Mesodermal cell (in vitro differentiated cells): ENCODE results near the gene C19orf47.
"Not testable (repeated sequence)": the region's sequence is repeated elsewhere in the genome, so short reads cannot be mapped to it uniquely, and the experiment has no call there.

Experiments
- H3K27ac ChIP-seq: 2 replicates; pipeline ENCODE4 v1.7.0; 2013; ENCODE audit warnings: mild to moderate bottlenecking, low read depth, low read length, moderate library complexity; ENCODE audit not compliant: severe bottlenecking
- H3K36me3 ChIP-seq: 2 replicates; pipeline ENCODE4 v1.7.1; 2013; ENCODE audit warnings: mild to moderate bottlenecking, low read length, moderate library complexity; ENCODE audit not compliant: control insufficient read depth, insufficient read depth
- H3K4me1 ChIP-seq: one replicate; pipeline ENCODE4 v1.7.1; 2013; ENCODE audit warnings: mild to moderate bottlenecking, low read length; ENCODE audit not compliant: insufficient read depth, control insufficient read depth, poor library complexity, severe bottlenecking
- H3K4me3 ChIP-seq: 2 replicates; pipeline ENCODE4 v1.7.0; 2013; ENCODE audit warnings: low read length, control low read depth, mild to moderate bottlenecking; ENCODE audit not compliant: insufficient read depth, poor library complexity, severe bottlenecking; ENCODE audit errors: extremely low read depth
- H3K9me3 ChIP-seq: 2 replicates; pipeline ENCODE4 v1.7.1; 2013; ENCODE audit warnings: mild to moderate bottlenecking, low read length, moderate library complexity; ENCODE audit not compliant: control insufficient read depth
- WGBS, 2 experiments: methylation state at CpG; one replicate each; pipeline ENCODE4 v1.1.5; 2013; ENCODE audit warnings: missing lambda C conversion rate in 2 of 2; ENCODE audit not compliant: insufficient coverage in 2 of 2; 5-methylcytosine and 5-hydroxymethylcytosine counted together

C19orf47 gene

DNA sequence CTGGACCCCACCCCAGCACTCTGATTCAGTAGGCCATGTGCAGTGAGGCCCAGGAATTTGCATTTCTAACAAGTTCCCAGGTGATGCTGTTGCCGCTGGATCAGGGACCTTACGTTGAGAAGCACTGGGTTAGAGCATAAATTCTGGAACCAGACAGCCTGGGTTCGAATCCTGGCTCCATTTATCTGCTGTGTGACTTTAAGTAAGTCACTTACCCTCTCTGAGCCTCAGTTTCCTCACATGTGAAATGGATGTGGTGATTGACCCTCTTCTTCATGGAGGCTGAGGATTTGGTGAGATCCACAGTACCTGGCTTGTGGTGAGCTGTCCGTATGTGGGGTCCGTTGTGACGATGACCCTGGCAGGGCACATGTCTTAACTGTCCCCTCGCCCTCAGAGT is 25.9 kb upstream of the C19orf47 start:
- Histone ChIP-seq H3K27ac (no peak overlapping the region), H3K4me3 (no peak overlapping the region), H3K36me3 (peaks cover 76% of the 10 kb centered on the region), H3K4me1 (no peaks in the 10 kb centered on the region), H3K9me3 (no peaks in the 10 kb centered on the region)
- WGBS, 2 experiments, result 92 to 100% methylated on average over 5 to 6 of the region's 7 CpGs

GRCh38 chr19:40371802-40372122 is 23.6 kb upstream of the C19orf47 start:
- Histone ChIP-seq H3K27ac (no peak overlapping the region), H3K36me3 (peaks cover 85% of the 10 kb centered on the region), H3K9me3 (no peaks in the 10 kb centered on the region), H3K4me3 (no peak overlapping the region), H3K4me1 (peaks cover 7% of the 10 kb centered on the region)
- WGBS, 2 experiments, result 100% methylated on average over 2 to 3 of the region's 5 CpGs

DNA sequence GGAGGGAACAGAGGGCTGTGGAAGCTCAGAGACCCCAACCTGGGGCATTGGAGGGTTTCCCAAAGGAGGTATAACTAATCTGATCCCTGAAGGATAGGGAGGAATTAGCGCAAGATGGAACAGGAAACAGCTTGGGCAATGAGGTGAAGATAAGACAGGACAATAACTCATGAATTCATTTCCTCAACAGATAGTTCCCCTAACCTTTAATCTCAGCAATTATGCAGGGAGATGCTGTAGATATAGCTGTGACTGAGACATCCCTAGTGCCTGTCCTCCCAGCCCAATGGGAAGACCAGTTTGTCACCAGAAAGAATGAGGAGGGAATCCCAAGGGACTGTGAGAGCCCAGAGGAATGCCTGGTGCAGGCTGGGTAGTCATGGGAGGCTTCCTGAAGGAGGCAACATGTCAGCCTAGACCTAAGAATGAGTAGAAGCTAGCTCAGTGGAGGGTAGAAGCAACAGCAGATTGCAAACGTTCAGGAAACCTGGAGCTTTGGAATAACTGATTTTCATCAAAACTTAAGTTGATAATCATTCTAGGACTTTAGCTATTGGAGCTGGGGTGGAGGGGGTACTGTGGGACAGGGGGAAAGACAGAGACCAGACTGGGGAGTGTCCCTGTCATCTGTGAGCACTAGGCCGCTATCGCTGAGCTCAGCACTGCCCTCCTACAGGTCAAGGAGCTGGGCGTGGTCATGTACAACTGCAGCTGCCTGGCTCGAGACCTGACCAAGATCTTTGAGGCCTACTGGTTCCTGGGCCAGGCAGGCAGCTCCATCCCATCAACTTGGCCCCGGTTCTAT is 23.0 kb upstream of the C19orf47 start:
- Histone ChIP-seq H3K4me3 (no peak overlapping the region), H3K36me3 (peaks cover 79% of the 10 kb centered on the region), H3K9me3 (no peaks in the 10 kb centered on the region), H3K4me1 (peaks cover 12% of the 10 kb centered on the region), H3K27ac (no peak overlapping the region)
- 86 to 93% methylated on average over 5 of the region's 7 CpGs for WGBS, 2 experiments

DNA sequence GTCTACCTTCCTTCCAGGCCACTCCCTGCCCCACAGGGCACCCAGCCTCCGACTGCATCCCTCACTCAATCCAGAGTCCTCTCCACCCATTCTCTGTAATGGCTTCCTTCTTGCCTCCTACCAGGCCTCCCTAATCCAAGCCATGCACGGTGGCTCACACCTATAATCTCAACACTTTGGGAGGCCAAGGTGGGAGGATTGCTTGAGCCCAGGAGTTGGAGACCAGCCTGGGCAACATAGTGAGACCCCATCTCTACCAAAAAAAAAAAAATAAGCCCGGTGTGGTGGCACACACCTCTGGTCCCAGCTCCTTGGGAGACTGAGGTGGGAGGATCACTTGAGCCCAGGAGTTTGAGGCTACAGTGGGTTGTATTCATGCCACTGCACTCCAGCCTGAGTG is 22.1 kb upstream of the C19orf47 start:
- not testable (repeated sequence) for H3K27ac ChIP-seq, H3K9me3 ChIP-seq, H3K4me3 ChIP-seq
- peaks cover 78% of the 10 kb centered on the region for H3K36me3 ChIP-seq
- H3K4me1 ChIP-seq, result peaks cover 16% of the 10 kb centered on the region
- 83 to 100% methylated on average over 1 to 2 of the region's 3 CpGs for WGBS, 2 experiments

DNA sequence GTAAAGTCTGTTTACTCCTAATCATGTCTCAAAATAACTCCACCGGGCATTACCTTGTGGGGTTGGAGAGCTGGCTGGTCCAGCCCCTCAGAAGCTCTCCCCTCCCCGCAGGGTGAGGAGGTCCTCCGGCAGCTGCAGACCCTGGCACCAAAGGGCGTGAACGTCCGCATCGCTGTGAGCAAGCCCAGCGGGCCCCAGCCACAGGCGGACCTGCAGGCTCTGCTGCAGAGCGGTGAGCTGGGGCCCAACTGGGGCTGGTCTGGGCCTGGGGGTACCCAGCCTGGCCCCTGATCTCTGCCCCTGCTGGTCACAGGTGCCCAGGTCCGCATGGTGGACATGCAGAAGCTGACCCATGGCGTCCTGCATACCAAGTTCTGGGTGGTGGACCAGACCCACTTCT is 21.6 kb upstream of the C19orf47 start:
- H3K27ac ChIP-seq, result no peak overlapping the region
- H3K36me3 ChIP-seq, result peaks cover 76% of the 10 kb centered on the region
- H3K4me1 ChIP-seq, result peaks cover 16% of the 10 kb centered on the region
- no peaks in the 10 kb centered on the region for H3K9me3 ChIP-seq
- 98 to 100% methylated on average over 5 to 12 of the region's 12 CpGs for WGBS, 2 experiments
- H3K4me3 ChIP-seq, result no peak overlapping the region

DNA sequence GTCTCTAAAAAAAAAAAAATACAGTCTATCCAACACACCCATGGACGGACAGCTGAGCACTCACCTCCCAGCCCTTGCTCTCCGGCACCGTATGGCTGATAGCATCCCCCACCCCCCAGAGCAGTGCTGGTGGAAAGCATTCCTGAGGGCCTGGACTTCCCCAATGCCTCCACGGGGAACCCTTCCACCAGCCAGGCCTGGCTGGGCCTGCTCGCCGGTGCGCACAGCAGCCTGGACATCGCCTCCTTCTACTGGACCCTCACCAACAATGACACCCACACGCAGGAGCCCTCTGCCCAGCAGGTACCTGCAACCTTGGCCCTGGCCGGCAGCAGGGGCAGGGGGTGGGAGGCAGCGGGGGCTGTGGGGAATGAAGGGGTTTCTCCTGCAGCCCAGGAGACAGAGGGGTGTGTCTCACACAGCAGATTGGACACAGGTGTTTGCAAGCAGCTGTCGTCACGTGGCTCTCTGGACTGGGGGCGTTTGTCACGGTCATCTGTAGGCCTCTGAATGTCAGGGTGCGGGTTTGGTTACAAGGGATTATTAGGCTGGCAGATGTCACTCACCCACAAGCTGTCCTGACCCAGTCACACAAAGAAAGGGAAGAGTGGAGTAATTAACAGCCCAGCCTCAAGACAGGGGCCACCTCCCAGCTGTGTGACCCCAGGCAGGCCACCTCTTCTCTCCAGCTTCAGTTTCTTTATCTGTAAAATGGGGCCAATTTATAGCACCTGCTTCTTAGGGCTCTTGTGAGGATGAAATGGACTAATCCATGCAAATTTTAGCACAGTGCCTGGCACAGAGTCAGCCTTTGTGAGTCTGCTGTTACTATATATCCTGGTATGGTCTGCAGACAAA is 19.6 kb upstream of the C19orf47 start:
- Histone ChIP-seq H3K9me3 (no peaks in the 10 kb centered on the region), H3K36me3 (peaks cover 58% of the 10 kb centered on the region), H3K4me3 (no peak overlapping the region), H3K4me1 (peaks cover 22% of the 10 kb centered on the region), H3K27ac (no peak overlapping the region)
- 82 to 92% methylated on average over 4 to 10 of the region's 16 CpGs for WGBS, 2 experiments

DNA sequence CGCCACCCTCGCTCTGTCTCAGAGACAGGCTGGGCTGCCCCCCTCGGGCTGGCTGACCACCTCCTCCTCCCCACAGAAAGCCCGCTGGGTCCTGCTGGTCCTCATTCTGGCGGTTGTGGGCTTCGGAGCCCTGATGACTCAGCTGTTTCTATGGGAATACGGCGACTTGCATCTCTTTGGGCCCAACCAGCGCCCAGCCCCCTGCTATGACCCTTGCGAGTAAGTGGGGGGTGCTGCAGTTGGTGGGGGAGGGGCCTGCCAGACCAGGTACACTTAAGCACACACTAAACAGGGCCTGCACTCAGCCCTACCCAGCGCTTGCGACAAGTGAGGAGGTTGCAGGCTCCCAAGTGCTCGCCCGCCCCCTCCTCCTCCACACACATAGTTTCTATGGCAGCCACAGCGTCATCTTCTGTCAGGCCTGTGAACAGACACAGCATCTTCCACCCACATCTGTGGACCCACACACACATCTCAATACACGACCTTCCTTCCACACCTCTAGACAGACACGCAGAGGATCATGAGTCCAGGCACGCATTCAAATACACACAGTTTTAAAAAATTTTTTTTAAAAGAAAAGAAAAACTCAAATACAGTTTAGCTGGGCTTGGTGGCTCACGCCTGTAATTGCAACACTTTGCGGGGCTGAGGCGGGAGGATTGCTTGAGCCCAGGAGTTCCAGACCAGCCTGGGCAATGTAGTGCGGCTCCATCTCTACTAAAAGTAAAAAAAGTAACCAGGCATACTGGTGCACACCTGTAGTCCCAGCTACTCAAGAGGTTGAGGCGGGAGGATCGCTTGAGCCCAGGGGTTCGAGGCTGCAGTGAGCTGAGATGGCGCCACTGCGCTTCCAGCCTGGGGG is 18.7 kb upstream of the C19orf47 start:
- WGBS, 2 experiments, result 43 to 56% methylated on average over 19 to 23 of the region's 27 CpGs
- peaks cover 23% of the 10 kb centered on the region for H3K4me1 ChIP-seq
- no peaks in the 10 kb centered on the region for H3K9me3 ChIP-seq
- peaks cover 49% of the 10 kb centered on the region for H3K36me3 ChIP-seq
- peak overlapping the region; percentile 58 for H3K4me3 ChIP-seq
- H3K27ac ChIP-seq, result peak overlapping the region; percentile 87

GRCh38 chr19:40365613-40366401 is 17.6 kb upstream of the C19orf47 start:
- 1 to 3% methylated on average over 5 to 14 of the region's 28 CpGs for WGBS, 2 experiments
- Histone ChIP-seq H3K4me1 (peaks cover 23% of the 10 kb centered on the region), H3K27ac (peak overlapping the region; percentile 87)

DNA sequence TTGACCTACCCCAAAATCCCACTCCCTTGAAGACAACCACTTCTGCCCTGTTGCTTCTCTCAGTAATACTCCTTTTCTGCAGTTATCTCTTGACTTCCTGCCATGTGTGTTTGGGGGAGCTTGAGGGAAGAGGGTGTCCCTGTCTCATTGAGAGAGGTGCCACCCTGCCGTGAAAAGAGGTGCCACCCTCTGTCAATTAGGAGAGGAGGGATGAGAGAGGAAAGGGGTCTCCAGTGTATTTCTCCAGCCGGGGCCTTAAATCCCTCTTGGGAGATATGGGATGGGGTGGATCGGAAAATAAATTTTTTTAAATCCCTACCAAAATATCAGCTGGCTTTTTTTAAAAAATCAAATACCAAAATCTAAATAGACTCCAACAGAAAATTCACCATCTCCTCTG is 16.8 kb upstream of the C19orf47 start:
- no peak overlapping the region for H3K27ac ChIP-seq
- no peaks in the 10 kb centered on the region for H3K9me3 ChIP-seq
- H3K4me3 ChIP-seq, result no peak overlapping the region
- WGBS, 2 experiments, result 71% methylated on average over 1 of the region's 3 CpGs; no CpG with 5 or more reads in 1 of the 2 experiments
- peaks cover 26% of the 10 kb centered on the region for H3K4me1 ChIP-seq
- peaks cover 34% of the 10 kb centered on the region for H3K36me3 ChIP-seq

More at GRCh38 chr19:40365613-40366401, 17.6 kb upstream of the C19orf47 start:
- Histone ChIP-seq H3K4me3 (peak overlapping the region; percentile 58), H3K36me3 (peaks cover 38% of the 10 kb centered on the region), H3K9me3 (no peaks in the 10 kb centered on the region)

DNA sequence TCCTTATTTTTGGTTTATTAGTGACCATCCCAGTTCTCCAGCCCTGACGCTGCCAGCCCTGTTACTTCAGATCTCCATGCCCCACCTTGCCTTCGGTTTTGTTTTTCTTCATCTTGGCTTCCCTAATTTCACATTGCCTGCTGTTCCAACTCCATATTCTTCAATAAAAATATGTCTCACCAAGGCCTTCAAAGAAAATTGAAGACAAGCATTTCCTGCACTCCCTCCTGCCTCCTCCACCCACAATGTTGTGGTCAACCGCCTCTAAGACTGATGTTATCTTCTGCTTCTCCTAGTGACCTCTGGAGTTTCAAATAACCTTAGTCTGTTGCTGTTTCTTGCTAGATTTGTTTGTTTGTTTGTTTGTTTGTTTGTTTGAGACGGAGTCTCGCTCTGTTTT is 14.9 kb upstream of the C19orf47 start:
- Histone ChIP-seq H3K27ac (no peak overlapping the region), H3K4me1 (peaks cover 26% of the 10 kb centered on the region), H3K36me3 (peaks cover 20% of the 10 kb centered on the region), H3K9me3 (no peaks in the 10 kb centered on the region), H3K4me3 (no peak overlapping the region)
- WGBS, 2 experiments, result 87 to 90% methylated on average over 3 to 4 of the region's 5 CpGs
